HG02642 (cell line): ENCODE measurements around the gene CDC42EP4.
"Not testable (repeated sequence)": the region's sequence is repeated elsewhere in the genome, so short reads cannot be mapped to it uniquely, and the experiment has no call there.

Experiments used
- ATAC-seq: cut with Tn5 transposase; IDR thresholded peaks from one replicate; pipeline ENCODE4 v1.9.1; 2021; ENCODE audit warnings: mild to moderate bottlenecking; ENCODE audit not compliant: unreplicated experiment, poor library complexity

The CDC42EP4 gene

DNA sequence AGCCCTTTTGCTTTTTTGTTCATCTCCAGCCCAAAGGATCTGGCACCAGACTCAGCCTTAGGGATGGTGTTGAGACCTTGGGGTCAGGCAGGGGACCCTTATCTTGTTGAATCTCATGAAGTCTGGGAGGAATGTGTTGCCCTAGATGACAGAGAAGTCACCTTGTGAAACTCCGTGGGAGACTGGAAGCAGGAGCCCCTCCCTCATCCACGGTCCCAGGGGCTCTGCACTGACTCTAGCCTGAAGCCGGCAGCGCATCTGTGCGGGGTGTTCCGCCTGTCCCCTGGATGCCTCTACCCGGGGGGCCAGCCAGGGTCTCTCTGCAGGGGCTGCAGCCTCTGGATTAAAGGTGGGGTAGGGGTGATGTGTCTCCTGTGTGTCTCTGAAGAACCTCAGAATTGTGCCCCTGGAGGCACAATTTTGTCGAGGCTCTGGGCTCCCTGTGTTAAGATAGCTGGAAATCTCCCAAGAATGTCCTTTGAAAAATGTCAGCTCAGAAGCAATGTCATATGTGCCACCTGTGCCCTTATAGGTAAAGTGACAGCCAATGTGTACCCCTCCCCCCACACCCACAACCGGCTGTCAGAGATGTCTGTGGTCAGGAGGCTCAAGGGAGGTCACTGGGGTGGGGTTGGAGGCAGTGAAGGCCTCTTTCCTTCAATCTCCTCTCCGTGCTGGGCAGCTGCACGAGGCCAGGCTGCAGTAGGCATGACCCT, 32.1 kb upstream of the CDC42EP4 start:
- no peak for ATAC-seq

DNA sequence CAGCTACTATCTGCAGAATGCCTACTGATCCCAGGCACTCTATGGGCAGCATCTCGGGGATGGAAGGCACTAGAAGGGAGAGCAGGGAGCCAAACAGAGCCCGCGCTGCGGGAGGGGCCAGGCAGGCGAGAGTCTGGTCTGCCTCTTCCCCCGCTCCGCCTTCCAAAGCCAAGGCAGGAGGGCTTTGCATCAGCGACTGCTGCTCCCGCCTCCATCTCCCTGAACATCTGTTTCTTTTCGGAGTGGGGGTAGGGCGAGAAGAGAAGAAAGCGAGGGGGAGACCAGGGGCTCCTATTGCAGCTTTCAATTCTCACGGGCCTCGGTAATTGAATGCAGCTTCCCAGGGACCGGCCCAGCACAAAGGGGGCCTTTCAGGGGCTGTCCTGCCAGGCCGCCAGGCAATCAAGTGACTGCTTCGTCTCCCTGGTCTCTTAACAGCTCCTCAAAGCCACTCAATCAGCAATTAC, 31.4 kb upstream of the CDC42EP4 start:
- ATAC-seq = no peak

DNA sequence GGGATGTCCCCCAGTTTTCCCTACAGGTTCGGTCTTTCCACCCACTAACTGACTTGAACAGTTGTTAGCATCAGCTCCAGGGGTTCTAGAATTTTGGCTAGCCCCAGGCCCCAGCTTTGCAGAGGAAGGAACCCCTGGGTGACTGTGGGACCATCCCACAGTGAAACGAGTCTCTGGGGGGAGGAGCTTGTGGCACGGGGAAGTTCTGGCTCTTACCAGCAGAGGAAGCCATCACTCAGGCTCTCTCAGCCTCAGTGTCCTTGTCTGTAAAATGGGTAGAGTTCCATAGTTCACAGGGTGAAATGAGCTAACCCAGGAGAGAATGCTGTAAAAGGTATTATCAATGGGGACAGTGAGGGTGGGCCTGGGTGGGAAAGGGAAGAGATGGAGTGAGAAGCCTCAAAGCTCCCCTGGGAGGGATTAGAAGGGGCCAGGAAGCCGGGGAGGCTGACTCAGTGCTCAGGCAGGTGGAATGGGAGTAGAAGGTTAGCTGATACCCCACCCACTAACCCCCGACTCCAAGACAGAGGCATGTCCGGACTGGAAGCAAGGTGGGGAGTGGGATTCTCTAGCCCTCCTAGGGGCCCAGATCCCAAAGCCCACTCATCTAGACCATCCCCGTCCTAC, 30.9 kb upstream of the CDC42EP4 start:
- ATAC-seq = no peak

DNA sequence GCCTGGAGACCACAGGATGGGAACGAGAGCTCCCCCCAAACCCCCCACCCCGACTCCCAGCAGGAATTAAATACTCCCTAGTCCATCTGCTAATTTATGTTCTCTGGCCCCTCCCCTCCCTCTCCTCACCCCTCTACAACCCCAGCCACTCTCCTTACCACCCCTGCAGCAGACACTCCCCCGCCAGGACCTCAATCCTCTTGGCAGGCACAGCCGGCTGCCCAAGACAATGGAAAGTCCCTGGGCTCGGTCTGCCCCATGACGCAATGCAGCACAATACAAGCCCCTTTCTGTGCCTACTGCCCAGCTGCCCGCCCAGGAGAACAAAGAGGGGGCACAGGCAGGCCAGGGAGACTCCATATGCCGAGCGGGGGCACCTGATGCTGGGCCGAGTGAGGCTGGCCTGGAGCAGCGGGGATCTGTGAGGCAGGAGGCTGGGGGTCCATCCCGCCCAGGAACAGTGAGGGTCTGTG, 30.3 kb upstream of the CDC42EP4 start:
- ATAC-seq = no peak

DNA sequence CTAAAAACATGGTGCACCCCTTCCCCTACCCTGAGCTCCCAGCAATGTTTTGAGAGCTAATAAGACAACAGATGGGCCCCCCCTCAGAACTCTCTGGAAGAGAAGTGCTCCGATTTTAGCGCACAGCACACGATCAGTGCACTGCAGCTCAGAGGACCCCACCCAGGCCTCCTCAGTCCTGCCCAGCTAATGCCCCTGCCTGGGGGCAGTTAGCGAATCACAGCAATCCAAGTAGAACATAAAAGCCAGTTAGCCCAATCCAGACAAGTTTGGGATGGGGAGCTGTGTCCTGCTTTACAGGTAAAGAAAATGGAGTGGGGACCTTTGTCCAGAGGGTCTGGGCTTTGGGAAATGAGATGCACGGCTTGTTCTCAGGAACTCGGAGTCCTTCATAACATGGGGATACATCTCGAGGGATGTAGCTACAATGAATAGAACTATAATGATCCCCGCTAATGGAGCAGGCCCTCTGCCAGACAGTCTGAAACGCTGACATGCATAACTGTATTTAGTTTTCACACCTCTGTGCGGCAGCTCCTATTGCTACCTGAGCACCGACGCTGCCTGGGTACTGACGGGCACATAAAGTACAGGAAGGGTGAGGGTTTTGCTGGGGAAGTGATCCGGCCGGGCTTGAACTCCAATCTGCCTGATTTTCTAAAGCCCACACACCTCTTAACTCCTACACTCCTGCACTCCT, 29.7 kb upstream of the CDC42EP4 start:
- no peak for ATAC-seq

DNA sequence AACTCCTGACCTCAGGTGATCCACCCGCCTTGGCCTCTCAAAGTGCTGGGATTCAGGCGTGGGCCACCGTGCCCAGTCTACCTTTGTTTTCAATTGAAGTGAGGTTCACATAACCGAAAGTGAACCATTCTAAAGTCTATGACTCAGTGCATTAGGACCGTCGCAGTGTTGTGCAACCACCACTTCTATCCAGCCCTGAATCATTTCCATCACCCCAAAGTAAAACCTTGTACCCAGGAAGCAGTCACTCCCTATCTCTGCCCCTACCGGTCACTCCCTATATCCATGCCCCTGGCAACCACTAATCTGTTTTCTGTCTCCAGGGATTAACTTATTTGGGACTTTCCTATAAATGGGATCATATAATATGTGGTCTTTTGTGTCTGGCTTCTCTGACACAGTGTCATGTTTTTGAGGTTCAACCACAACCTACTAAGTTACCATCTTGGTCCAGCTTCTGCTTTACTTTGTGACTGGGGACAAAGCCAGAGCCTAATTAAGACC, 28.3 kb upstream of the CDC42EP4 start:
- ATAC-seq = no peak

DNA sequence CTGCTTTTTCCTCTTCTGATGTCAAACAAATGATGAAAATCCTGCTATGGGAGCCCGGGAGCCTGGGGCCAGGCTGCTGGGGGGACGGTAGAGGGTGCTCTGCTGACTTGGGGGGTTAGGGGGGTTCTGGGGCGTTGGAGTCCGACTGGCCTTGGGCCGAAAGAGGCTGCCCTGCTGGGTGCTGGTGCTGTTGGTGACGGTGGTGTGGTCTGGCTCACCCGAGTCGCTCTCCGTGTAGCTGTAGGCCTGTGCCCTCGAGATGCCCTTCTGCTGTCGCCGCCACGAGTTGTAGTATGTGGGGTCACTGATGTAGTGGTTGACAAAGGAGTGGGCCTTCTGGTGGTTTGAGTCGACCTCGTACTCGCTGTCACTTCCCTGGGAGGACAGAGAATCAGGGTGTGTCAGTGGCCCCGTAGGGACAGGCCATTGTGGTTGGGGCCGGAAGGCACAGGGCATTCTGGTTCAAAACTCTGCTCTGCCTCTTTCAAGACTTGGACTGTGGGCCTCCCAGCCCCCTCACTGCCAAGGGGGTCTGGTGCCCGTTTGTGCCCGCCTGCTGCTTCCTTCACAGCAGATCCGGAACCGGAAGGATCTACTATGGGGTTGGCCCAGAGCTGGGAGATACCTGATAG, 26.9 kb upstream of the CDC42EP4 start:
- ATAC-seq = no peak

DNA sequence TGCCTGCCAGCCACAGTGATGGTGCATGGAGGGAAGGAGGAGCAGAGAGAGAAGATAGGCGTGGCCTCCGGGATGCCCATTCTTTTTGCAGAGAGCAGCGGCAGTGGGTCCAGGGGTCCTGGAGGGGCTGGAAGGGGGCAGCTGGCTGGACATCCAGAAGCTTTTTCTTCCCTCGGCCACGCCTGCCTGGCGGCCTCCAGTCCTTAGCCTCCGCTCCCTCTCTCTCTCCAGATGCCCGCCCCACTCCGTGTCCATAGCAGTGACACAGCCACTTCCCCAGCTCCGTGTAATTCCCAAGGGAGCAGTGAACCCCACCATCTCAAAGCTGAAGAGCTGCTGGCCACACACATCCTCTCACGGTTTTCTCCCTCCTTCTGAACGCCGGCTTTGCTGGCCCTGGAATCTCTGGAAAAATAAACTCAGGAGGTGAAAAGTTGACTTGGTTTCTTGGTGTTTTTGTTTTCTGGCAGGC, 26.3 kb upstream of the CDC42EP4 start:
- no peak for ATAC-seq

DNA sequence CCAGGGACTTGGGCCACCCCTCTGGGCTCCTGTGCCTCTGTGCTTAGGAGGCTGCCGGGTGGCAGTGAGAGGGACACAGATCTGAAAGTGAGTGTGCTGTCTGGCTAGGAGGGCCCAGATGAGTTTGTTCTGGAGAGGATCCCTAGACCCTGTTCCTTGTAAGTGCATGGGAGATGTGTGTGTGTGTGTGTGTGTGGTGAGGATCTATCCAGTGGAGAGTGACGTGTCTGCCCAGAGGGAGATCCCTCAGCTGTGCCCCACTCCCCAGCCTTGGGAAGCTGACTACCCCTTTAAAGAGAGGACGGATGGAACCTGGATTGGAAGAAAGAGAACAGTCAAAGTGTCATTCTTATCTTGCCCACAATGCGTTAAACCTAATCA, 25.5 kb upstream of the CDC42EP4 start:
- no peak for ATAC-seq

DNA sequence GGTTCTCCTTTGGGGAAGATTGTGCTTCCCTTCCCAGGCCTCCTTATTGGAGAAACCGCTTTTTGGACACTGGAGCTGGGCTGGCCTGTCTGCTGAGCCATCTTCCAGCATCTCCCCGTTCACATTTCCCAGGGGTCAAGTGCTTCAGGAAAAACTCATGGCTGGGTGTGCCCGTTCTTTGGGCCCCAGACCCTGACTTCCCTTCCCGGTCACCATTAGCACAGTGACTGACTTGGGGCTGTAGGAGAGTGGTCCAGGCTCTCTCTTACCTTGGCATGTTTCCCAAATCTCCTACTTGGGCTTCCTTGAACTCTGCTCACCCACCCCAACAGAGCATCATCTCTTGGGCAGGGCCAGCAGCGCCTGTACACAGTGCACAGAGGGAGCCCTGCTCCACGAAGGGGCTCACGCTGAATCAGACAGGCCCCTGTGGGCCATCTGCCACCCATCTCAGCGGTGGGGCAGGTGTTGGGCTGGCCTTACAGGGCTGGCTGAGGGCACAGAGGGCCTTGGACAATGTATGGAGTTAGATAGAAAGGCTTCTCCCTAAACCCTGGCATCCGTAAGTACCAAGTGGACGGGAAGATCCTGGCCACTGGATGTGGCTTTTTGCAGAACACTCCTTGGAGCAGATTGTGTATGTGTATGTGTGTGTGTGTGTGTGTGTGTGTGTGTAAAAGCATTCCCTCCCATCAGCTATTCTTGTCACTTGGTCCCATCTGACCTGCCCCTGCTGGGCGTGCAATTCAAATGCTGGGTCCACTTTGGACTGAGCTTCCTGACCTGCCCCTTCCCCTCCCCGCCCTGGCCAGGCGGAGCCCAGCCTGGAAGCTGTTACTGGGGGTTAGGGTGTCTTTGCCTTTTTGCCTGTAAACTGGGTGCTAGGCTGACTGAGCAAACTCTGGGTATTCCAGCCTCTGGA, 24.9 kb upstream of the CDC42EP4 start:
- ATAC-seq = no peak

DNA sequence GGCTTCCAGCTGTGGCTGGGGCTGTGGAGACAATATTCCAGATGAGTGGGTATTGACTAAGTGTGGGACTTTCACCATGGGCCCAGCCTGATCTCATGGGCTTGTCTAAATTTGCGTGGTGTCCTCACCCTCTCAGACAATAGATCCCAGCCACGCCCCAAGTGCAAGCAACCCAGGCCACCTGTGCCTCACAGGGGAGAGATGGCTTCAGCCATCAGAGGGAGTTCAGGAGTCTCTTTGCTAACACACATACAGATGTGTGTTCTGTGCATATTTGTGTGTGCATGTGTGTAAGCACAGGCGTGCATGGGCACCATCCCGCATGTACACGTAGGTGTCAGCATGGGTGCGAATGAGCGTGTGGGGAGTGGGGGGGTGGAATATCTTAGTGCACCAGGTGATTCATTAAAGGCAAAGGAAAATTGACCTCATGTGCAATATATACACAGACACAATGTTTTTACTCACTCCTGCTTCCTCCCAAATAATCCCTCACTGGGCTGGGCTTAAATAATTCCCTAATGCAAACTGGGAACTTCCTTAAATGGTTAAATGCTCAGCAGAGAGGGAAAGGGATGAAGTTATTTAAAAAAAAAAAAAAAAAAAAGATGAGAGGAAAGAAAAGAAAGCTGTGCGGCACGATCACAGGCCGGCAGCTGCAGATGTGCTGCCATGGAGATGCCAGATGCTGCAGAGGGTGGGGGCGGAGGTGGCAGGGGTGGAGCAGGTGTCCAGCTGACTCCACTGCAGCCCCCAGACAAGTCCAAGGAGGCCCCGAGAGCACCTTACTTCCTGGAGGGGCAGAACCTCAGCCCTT, 24.0 kb upstream of the CDC42EP4 start:
- no peak for ATAC-seq

DNA sequence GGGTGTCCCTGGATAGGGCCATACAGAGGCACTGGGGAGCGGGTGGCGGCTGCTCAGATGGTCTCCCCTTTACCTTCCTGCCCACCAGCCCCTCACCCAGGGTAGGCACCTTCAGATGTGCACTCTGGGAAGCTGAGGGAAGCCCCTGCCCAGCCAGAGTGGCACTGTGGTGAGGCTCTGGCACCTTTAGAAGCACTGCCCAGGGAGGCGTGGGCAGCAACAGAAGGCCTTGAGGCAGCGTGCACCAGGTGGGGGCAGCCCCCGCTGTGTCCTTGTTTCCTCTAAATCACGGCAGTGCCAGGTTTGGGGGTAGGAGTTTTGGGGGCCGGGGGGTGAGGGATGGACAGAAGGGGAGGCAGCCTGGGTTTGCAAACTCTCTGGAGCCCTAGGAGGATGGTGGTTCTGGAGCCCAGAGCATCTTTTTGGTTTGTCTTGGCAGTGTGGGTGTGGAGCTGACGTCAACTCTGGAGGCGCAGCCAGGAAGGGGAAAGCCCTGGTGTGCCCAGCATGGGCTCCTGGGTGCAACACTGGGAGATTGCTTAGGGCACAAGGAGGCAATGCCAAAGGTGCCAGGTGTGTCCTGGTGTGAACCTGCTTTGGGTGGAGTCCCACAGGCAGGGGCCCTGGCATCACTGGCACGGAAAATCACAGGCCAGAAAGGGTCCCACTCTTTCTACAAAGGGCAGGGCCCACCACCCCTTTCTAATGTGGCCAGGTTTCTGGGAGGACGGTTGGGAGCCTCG, 23.1 kb upstream of the CDC42EP4 start:
- ATAC-seq = no peak

DNA sequence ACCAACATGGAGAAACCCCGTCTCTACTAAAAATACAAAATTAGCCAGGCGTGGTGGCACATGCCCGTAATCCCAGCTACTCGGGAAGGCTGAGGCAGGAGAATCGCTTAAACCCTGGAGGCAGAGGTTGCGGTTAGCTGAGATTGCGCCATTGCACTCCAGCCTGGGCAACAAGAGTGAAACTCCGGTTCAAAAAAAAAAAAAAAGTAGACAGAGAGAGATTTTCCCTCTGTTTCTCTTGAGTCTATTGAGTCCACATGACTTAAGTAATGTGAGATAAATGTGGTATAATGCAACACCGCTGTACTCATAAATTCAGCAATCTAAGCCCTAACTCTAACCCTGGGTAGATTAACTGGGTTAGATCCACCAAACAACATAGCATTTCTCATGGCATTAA, 21.6 kb upstream of the CDC42EP4 start:
- ATAC-seq = not testable (repeated sequence)

DNA sequence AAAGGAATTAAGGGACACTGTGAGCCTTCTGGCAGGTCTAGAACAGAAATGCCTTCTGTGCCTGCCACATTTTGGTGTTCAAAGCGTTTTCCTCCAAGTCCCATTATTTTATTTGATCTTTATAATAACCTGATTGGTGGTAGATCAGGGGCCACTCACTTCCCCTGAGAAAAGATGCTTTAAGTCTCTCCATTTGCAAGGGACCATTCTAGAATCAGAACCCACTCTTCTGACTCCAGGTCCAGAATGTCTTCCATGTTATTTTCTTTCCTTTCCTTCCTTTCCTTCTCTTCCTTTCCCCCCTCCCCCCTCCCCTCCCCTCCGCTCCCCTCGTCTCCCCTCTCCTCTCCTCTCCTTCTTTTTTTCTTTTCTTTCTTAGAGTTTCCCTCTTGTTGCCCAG, 19.3 kb upstream of the CDC42EP4 start:
- no peak for ATAC-seq

DNA sequence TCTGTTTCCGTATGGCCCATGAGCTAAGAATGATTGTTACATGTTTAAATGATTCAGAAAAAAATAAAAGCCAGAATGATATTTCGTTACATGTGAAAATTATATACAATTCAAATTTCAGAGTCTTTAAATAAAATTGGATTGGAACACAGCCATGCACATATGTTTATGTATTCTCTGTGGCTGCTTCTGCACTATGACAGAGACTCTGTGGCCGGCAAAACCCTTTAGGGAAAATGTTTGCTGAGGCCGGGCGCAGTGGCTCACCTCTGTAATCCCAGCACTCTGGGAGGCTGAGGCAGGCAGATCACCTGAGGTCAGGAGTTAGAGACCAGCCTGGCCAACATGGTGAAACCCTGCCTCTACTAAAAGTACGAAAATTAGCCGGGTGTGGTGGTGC, 15.9 kb upstream of the CDC42EP4 start:
- no peak for ATAC-seq

DNA sequence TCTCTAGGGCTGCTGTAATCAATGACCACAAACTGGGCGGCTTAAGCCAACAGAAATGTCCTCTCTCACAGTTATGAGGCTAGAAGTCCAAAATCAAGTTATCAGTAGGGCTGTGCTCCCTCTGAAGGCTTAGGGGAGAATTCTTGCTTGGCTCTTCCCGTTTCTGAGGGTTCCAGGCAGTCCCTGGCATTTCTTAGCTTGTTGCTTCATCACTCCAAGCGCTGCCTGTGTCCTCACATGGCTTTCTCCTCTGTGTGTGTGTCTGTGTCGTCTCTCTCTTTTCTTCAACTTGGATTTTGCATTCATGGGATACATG, 13.7 kb upstream of the CDC42EP4 start:
- ATAC-seq = no peak

DNA sequence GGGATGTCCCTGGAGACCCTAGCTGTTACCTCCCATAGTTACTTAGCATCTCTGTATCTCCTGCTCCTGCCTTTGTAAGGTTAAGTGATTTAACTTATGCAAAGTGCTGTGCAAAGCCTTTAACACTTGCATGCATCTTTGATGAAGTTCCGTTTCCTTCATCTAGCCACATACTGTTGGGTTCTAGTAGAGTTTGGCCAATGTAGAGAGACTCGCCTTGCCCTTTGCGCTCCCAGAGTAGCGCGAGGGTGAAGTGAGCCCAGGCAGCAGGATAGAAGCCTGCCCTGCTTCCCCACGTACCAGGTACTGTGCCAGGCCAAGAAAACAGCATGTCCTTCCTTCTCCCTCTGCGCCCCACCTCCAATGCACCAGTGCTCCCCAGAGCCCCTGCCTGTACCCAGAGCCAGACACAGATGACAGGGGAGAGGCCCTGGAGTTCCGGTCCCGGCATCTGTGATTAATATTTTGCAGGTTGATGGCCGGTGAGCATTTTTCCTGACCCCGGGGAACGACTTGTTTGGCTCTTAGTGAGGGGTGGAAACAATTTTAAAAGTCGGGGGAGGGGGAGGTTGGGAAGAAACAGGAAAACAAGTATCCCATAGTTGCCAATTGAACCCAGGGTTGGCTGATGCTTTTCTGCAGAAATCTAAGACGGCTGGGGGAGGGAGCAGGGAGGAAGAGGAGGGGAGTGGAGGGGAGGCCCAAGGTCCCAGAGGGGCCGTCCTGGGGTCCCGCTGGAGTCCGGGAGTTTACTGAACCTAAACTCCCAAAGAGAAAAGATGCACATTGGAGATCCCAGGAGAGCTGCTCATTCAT, 13.1 kb upstream of the CDC42EP4 start:
- no peak for ATAC-seq

DNA sequence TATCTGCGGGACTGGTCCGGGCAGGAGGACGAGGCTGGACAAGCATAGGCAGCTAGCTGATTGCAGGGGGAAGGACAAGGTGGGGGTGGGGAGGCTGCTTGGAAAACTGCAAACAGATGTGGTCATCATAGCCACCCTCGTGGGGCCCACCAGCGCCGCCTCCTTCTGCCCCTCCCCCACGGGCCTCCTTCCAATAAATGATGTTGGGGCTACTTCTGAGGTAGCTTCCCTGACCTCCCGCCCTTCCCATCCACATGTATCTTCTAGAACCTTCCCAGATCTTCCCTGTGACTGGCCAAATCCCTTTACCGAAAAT, 12.3 kb upstream of the CDC42EP4 start:
- ATAC-seq = no peak
